ENCODE data around the gene TULP4. TPM values are rescaled to one million over a fixed set of nuclear protein-coding genes. Genes with fewer than 3 reads are reported as not detected.
"Not testable (repeated sequence)": the region's sequence is repeated elsewhere in the genome, so short reads cannot be mapped to it uniquely, and the experiment has no call there.

Gene TULP4
- total RNA-seq, 1 experiment from 2014 or later, result 105 TPM

DNA sequence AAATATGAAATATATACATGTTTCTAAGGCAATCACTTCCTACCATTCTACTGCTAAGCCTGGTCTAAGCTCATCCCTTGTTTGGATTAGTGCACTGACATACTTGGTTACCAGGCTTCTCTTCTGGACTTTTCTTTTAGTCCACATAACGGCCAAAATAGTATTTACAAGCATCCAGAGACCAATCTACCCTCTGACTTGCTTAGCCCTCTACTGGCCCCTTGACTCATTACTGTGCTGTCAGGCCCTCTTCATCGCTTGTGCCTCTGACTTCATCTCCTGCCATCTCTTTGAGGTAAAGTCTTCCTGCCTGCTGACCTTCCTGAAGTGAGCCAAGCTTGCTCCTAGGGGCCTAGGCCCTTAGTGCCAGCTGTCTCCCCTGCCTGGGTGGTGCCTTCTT, 35.1 kb downstream of the TULP4 start:
- CTCF ChIA-PET, result no interaction called here
- TF ChIP-seq, protein P1, sequence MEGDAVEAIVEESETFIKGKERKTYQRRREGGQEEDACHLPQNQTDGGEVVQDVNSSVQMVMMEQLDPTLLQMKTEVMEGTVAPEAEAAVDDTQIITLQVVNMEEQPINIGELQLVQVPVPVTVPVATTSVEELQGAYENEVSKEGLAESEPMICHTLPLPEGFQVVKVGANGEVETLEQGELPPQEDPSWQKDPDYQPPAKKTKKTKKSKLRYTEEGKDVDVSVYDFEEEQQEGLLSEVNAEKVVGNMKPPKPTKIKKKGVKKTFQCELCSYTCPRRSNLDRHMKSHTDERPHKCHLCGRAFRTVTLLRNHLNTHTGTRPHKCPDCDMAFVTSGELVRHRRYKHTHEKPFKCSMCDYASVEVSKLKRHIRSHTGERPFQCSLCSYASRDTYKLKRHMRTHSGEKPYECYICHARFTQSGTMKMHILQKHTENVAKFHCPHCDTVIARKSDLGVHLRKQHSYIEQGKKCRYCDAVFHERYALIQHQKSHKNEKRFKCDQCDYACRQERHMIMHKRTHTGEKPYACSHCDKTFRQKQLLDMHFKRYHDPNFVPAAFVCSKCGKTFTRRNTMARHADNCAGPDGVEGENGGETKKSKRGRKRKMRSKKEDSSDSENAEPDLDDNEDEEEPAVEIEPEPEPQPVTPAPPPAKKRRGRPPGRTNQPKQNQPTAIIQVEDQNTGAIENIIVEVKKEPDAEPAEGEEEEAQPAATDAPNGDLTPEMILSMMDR (IDR thresholded peaks at IDR 0.05; ENCODE audit: unreplicated experiment), result no peak
- DNase-seq, result no peak
- H3K4me1 Mint-ChIP-seq (ENCODE audit: low read depth, unreplicated experiment), result peaks cover 30% of the 10 kb centered on the region
- H3K4me3 Mint-ChIP-seq (ENCODE audit: low read depth, unreplicated experiment), result no peak overlapping the region
- intact Hi-C loops (cut with micrococcal nuclease; ENCODE audit: unreplicated experiment), result no loop called here
- no peaks in the 10 kb centered on the region for H3K36me3 Mint-ChIP-seq (ENCODE audit: insufficient read depth, unreplicated experiment)
- BruUV-seq (replicated peaks), result no TSS peak
- no peaks in the 10 kb centered on the region for H3K27me3 Mint-ChIP-seq (ENCODE audit: unreplicated experiment)
- no peaks in the 10 kb centered on the region for H3K9me3 Mint-ChIP-seq (ENCODE audit: low read depth, unreplicated experiment)
- H3K27ac Mint-ChIP-seq (ENCODE audit: unreplicated experiment), result no peak overlapping the region

DNA sequence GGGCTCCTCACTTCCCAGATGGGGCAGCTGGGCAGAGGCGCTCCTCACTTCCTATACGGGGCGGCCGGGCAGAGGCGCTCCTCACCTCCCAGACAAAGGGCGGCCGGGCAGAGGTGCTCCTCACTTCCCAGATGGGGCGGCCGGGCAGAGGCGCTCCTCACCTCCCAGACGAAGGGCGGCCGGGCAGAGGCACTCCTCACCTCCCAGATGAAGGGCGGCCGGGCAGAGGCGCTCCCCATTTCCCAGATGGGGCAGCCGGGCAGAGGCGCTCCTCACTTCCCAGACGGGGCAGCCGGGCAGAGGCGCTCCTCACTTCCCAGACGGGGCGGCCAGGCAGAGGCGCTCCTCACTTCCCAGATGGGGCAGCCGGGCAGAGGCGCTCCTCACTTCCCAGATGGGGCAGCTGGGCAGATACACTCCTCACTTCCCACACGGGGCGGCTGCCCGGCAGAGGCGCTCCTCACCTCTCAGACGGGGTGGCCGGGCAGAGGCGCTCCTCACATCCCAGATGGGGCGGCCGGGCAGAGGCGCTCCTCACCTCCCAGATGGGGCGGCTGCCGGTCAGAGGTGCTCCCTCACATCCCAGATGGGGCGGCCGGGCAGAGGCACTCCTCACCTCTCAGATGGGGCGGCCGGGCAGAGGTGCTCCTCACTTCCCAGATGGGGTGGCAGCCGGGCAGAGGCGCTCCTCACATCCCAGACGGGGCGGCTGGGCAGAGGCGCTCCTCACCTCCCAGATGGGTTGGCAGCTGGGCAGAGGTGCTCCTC, 36.7 kb downstream of the TULP4 start:
- CTCF ChIA-PET; H3K9me3 Mint-ChIP-seq (ENCODE audit: low read depth, unreplicated experiment); H3K36me3 Mint-ChIP-seq (ENCODE audit: insufficient read depth, unreplicated experiment); H3K4me3 Mint-ChIP-seq (ENCODE audit: low read depth, unreplicated experiment); intact Hi-C loops (cut with micrococcal nuclease; ENCODE audit: unreplicated experiment); H3K27ac Mint-ChIP-seq (ENCODE audit: unreplicated experiment); H3K27me3 Mint-ChIP-seq (ENCODE audit: unreplicated experiment); BruUV-seq (replicated peaks); DNase-seq: not testable (repeated sequence)
- H3K4me1 Mint-ChIP-seq (ENCODE audit: low read depth, unreplicated experiment), result peaks cover 21% of the 10 kb centered on the region

DNA sequence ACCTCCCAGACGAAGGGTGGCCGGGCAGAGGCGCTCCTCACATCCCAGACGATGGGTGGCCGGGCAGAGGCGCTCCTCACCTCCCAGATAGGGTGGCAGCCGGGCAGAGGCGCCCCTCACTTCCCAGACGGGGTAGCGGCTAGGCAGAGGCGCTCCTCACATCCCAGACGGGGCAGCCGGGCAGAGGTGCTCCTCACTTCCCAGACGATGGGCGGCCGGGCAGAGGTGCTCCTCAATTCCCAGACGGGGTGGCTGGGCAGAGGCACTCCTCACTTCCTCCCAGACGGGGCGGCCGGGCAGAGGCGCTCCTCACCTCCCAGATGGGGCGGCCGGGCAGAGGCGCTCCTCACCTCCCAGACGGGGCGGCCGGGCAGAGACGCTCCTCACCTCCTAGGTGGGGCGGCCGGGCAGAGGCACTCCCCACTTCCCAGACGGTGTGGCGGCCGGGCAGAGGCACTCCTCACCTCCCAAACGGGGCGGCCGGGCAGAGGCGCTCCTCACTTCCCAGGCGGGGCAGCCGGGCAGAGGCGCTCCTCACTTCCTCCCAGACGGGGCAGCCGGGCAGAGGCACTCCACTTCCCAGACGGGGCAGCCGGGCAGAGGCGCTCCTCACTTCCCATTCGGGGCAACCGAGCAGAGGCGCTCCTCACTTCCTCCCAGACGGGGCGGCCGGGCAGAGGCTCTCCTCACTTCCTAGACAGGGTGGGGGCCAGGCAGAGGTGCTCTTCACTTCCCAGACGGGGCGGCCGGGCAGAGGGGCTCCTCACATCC, 37.4 kb downstream of the TULP4 start:
- H3K9me3 Mint-ChIP-seq (ENCODE audit: low read depth, unreplicated experiment); H3K27me3 Mint-ChIP-seq (ENCODE audit: unreplicated experiment); intact Hi-C loops (cut with micrococcal nuclease; ENCODE audit: unreplicated experiment); BruUV-seq (replicated peaks); H3K4me3 Mint-ChIP-seq (ENCODE audit: low read depth, unreplicated experiment); CTCF ChIA-PET; H3K27ac Mint-ChIP-seq (ENCODE audit: unreplicated experiment); DNase-seq; H3K36me3 Mint-ChIP-seq (ENCODE audit: insufficient read depth, unreplicated experiment): not testable (repeated sequence)
- peaks cover 21% of the 10 kb centered on the region for H3K4me1 Mint-ChIP-seq (ENCODE audit: low read depth, unreplicated experiment)

DNA sequence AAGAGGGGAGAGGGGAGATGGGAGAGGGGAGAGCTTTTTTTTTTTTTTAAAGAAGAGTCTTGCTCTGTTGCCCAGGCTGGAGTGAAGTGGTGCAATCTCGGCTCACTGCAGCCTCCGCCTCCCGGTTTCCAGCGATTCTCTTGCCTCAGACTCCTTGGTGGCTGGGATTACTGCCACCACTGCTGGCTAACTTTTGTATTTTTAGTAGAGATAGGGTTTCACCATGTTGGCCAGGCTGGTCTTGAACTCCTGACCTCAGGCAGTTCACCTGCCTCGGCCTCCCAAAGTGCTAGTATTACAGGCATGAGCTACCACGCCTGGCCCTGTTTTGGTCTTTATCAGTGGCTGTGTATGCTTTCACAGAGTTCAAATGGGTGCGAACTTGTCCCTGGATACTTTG, 38.5 kb downstream of the TULP4 start:
- intact Hi-C loops (cut with micrococcal nuclease; ENCODE audit: unreplicated experiment); H3K27ac Mint-ChIP-seq (ENCODE audit: unreplicated experiment); CTCF ChIA-PET; DNase-seq; H3K9me3 Mint-ChIP-seq (ENCODE audit: low read depth, unreplicated experiment); H3K27me3 Mint-ChIP-seq (ENCODE audit: unreplicated experiment); BruUV-seq (replicated peaks); H3K36me3 Mint-ChIP-seq (ENCODE audit: insufficient read depth, unreplicated experiment); H3K4me3 Mint-ChIP-seq (ENCODE audit: low read depth, unreplicated experiment): not testable (repeated sequence)
- H3K4me1 Mint-ChIP-seq (ENCODE audit: low read depth, unreplicated experiment), result peaks cover 29% of the 10 kb centered on the region

DNA sequence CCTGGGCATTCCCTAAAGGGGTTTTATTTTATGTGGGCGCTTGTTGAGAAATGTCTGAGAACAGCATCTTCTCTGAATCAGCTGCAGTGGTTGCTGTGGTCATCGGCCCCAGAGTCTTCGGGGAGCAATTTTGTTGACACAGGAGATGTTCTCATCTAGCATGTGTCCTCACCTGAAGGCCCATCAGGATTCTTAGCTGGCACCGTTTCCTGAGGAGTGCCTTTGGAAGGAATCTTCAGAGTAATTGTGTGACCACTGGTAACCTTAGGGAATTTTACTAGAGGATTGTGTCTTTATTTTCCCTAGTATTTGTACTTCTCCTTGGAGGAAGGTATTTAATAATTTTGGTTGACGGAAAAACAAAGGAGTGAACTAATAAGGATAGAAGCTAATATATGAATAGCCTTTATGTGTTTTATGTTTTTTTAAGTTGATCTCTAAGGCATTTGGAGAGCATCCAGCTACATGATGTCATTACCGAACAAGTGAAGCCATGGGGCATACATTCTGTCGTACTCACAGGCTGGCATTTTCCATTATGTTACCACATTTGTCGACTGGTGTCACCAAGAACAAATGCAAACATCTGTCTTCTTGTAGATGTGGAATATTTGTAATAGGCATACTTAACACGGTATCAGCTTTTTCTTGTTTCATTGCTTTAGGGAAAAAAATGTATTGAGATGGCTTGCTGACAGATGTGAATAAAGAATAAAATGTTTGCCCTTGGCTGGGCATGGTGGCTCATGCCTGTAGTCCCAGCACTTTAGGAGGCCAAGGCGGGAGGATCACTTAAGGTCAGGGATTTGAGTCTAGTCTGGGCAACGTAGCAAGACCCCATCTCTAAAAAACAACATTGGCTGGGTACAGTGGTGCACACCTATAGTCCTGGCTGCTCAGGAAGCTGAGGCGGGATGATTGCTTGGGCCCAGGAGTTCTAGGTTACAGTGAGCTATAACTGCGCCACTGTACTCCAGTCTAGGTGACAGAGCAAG, 41.9 kb downstream of the TULP4 start:
- DNase-seq, result no peak
- CTCF ChIA-PET, result interaction anchor here (0.7 kb wide), 1 partner anchor 141 kb away, joined by 3 read pairs; no protein-coding TSS in a partner anchor
- Mint-ChIP-seq H3K9me3 (ENCODE audit: low read depth, unreplicated experiment) (no peaks in the 10 kb centered on the region), H3K36me3 (ENCODE audit: insufficient read depth, unreplicated experiment) (peaks cover 5% of the 10 kb centered on the region), H3K27me3 (ENCODE audit: unreplicated experiment) (no peaks in the 10 kb centered on the region), H3K4me1 (ENCODE audit: low read depth, unreplicated experiment) (peaks cover 43% of the 10 kb centered on the region), H3K27ac (ENCODE audit: unreplicated experiment) (no peak overlapping the region), H3K4me3 (ENCODE audit: low read depth, unreplicated experiment) (no peak overlapping the region)
- intact Hi-C loops (cut with micrococcal nuclease; ENCODE audit: unreplicated experiment), result no loop called here
- BruUV-seq (replicated peaks), result no TSS peak
- TF ChIP-seq, protein P1 (IDR thresholded peaks at IDR 0.05; ENCODE audit: unreplicated experiment), result no peak
